ENCODE results near the gene REEP3.

GRCh38 chr10:63505562-63505961 is 15.6 kb upstream of the REEP3 start:
- TF ChIP-seq CTCF (IDR thresholded peaks at IDR 0.05): no peak
- TF ChIP-seq POLR2A (IDR thresholded peaks at IDR 0.05): no peak

Data from Peyer's patch (tissue), 4 donors.